ENCODE data around the gene SELE.
"Not testable (repeated sequence)": the region's sequence is repeated elsewhere in the genome, so short reads cannot be mapped to it uniquely, and the experiment has no call there.

The SELE gene

DNA sequence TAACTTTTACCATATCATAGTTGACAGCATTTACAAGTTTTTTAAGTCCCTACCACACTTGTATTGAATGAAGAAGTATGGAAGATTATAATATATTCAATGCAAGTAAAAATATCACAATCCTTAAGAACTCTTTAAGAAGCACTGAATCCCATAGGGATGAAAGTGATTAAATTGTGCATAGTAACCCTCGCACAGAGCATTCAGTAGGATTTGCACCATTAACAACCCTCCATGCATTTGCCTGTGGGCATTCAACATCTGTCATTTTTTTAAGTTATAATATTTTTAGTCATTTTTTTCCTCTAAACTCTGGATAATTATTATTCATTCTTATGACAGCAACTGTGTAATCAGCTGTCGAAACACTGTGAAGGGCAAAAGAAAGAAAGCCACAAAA, 10.1 kb downstream of the SELE start:
- FAIRE-seq, result no peak

GRCh38 chr1:169722779-169723178, 11.1 kb downstream of the SELE start:
- peak; percentile 89 for FAIRE-seq

GRCh38 chr1:169715100-169715499, 18.8 kb downstream of the SELE start:
- FAIRE-seq, result not testable (repeated sequence)

GRCh38 chr1:169713090-169713489, 20.8 kb downstream of the SELE start:
- not testable (repeated sequence) for FAIRE-seq

DNA sequence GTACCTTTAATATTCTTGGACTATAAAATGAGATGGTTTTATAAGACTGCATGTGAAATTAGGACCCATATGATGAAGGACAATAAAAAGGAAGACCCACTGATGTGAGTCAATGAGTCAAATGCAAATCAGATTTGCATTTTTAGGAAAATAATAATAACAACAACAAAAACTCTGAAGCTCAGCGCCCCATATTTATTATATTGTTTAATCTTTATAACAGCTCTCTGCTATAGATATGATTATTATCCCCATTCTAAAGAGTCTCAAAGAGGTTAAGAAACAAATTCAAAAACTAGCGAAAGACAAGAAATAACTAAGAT, 21.6 kb downstream of the SELE start:
- FAIRE-seq, result no peak

GRCh38 chr1:169711469-169712308, 22.2 kb downstream of the SELE start, which contains the start of gene SELL:
Gene SELL, minus strand, starts transcription at chr1:169711620. Its CDS starts 122 bp downstream, at chr1:169711498.
- peak; percentile 74 for FAIRE-seq

GRCh38 chr1:169708647-169709046, 25.2 kb downstream of the SELE start:
- FAIRE-seq, result no peak

DNA sequence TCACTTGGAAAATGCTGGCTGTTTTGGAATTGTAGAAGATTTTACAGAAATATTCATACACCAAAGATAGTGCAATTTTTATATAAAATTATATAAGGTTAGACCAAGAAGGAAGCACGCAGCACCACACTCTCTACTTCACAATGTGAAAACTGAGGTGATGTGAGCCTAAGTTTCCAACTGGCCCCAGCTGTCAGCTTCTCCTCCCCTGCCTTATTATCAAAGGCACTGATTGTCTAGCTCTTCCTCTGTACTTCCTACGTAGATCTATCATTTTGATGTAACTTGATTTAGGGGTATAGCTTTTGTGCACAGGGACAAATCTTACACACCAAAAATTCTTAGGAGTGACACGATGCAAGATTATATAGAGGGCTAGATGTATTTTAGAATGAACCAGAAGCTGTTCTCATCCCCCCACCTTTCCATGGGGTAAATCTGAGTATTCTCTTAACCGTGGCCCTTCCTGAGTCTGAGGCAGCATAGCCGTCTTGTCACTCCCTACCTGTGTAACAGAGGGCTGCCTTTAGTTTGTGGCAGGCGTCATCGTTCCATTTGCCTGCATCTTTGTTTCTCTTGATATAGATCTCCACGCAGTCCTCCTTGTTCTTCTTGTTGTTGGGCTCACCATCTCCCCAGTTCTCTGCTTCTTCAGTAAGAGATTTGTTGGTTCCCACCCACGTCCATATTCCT, 25.8 kb downstream of the SELE start:
- no peak for FAIRE-seq

DNA sequence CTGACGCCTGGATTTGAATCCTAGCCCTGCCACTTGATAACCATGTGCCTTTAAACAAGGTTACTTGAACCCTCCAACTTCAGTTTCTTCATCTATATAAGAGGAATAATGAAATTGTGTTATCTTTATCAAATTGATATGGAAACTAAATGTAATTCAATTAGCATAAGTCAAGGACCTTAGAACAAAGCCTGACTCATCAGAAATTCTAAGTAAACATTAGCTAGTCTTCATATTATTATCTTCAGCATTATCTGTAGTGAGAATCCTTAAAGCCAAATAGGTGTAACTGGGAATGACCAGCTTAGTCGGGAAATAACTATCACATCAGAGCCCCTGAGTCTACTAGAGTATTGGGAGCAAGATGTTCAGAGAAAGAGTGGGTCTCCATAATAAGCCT, 29.1 kb downstream of the SELE start:
- no peak for FAIRE-seq

GRCh38 chr1:169701261-169702005, 32.4 kb downstream of the SELE start:
- FAIRE-seq, result no peak

DNA sequence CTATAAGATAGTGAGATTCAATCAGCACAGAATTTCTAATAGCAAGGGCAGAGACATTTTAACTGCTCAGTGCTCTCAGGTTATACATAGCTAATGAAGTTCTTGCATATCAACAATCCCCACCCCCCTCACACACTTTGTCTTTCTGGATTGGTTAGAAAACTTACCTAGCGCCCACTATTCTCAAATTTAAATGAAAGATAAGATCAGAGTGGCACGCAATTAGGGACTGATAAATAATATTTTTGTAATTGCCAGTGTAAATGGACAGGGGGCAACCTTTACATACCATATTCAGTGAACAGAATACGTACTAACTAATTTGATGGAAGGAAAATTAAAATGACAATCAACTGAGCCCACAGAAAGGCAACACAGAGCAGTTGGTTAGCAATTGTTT, 34.2 kb downstream of the SELE start:
- FAIRE-seq, result no peak

- FAIRE-seq, result no peak
Observed at GRCh38 chr1:169698976-169699375, 34.9 kb downstream of the SELE start.

DNA sequence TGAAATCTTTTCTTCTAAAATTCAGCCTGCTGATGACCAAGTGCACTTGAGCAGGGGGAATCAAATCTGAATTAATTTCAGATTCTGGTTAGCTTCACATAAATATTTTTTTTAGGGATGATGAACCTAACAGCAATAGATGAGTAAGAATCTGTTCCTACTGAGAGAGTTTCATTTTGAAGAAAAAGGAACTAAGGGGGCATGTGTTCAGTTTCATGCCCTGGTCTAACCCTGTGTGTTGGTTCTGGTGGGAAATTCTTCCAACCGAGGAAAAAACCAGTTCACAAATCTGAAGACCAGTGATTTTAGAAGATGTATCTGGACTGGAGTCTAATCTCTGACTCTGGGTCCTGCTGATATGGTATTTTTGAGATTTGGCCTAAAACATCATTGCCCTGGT, 36.1 kb downstream of the SELE start:
- FAIRE-seq, result no peak

GRCh38 chr1:169696273-169697100, 37.4 kb downstream of the SELE start:
- FAIRE-seq, result no peak

DNA sequence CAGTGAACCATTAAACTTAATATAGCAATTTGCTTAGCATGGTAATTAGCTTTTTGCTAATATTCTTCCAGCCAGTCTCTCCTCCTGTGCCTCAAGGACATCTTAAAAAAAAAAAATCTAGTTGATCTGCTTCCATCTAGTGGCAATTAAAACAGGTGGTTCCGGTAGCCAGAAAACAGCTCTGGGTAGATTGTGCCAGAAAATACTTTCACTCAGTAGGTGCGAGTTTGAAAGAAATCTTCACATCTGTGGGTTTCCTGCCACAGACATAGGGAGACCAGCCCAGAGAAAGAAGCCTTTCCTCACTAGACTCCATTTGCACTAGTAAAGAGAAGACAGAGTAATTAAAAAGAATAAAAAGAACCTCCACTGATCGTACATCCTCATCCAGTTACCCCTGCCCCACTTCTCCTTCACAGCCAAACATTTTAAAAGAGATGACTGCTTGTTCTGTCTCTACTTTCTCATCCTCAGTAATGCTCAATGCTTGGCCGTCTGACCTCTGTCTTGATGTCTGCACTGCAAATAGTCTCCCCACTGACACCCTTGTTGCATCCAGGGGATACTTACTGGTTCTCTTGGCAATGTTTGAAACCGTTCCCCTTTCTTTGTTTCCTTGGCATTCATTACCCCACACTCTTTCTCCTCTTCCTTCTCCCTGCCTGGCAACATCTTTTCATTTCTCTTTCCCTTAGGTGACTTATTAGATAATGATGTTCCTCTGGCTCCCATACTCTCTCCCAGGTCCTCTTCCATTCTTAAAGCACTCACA, 39.4 kb downstream of the SELE start:
- FAIRE-seq, result no peak

DNA sequence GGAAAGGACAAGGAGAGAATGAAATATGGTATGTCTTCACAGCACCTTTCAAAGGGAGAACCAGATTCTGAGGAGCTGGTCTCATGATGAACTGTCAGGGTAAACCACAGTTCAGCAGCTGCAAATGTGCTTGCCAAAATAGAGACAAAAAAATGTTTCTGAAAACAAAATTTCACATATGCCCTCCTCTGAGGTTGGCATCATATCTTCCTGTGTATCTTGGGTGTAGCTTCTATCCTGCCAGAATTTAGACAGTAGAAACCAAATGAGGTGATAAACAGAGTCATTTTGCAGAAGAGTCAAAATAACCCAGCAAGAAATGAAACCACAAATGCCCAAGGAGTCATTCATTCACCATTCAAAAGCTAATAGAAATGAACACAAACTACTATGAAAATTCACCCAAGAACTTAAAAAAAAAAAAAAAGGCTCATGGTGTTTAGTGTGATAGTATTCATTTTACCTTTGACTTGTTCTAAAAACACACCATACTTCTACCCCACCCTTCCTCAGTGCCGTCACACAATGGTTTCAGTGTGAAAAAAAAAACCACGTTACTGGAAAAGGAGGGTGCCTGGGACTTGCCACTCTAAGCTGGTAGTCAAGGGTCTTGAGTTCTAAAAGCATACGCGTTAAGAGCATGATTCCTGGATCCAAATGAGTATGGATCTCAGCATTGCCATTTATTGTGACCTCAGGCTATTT, 41.0 kb downstream of the SELE start:
- FAIRE-seq, result no peak

- FAIRE-seq, result no peak
Observed at GRCh38 chr1:169690489-169690888, 43.4 kb downstream of the SELE start.

GRCh38 chr1:169689395-169689794, 44.5 kb downstream of the SELE start:
- FAIRE-seq, result no peak

- FAIRE-seq, result not testable (repeated sequence)
Observed at GRCh38 chr1:169688377-169688776, 45.5 kb downstream of the SELE start.

GRCh38 chr1:169683661-169684060, 50.2 kb downstream of the SELE start:
- FAIRE-seq, result no peak

DNA sequence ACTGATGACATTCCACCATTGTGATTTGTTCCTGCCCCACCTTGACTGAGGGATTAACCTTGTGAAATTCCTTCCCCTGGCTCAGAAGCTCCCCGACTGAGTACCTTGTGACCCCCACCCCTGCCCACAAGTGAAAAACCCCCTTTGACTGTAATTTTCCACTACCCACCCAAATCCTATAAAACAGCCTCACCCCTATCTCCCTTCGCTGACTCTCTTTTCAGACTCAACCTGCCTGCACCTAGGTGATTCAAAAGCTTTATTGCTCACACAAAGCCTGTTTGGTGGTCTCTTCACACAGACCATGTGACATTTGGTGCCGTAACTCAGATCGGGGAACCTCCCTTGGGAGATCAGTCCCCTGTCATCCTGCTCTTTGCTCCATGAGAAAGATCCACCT, 50.7 kb downstream of the SELE start:
- FAIRE-seq, result not testable (repeated sequence)
